ENCODE measurements around the gene TMEM35B.
"Not testable (repeated sequence)": the region's sequence is repeated elsewhere in the genome, so short reads cannot be mapped to it uniquely, and the experiment has no call there.

DNA sequence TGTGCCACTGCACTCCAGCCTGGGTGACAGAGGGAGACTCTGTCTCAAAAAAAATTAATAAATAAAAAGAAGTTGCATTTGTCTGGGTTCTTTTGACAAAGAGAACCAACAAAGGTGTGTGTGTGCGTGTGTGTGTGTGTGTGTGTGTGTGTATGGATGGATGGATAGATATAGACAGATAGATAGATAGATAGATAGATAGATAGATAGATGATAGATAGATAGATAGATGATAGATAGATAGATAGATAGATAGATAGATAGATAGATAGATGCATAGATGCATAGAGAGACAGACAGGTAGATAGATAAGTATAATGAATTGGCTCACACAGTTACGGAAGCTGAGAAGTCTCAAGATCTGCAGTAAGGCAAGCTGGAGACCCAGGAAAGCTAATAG lies 43.3 kb downstream of the TMEM35B start:
- TF ChIP-seq ETV5 (CRISPR knock-in tag; IDR thresholded peaks at IDR 0.05; ENCODE audit: low read depth); FOXM1 (IDR thresholded peaks at IDR 0.05; ENCODE audit: low read depth); FOXM1 (CRISPR knock-in tag; IDR thresholded peaks at IDR 0.05; ENCODE audit: low read depth); ZNF695 (CRISPR knock-in tag; IDR thresholded peaks at IDR 0.05); PRDM10 (IDR thresholded peaks at IDR 0.05; ENCODE audit: partially characterized antibody); TRIM24 (IDR thresholded peaks at IDR 0.05); NELFE (IDR thresholded peaks at IDR 0.05; ENCODE audit: insufficient read depth, insufficient read length); ZNF263 (CRISPR knock-in tag; IDR thresholded peaks at IDR 0.05; ENCODE audit: borderline replicate concordance); NRF1 (conservative IDR thresholded peaks at IDR 0.05 in 1 of 2, IDR thresholded peaks at IDR 0.05 in 1 of 2); PATZ1 (CRISPR knock-in tag; IDR thresholded peaks at IDR 0.05; ENCODE audit: borderline replicate concordance); NR2C2 (CRISPR knock-in tag; IDR thresholded peaks at IDR 0.05); NR2C2 (tag; IDR thresholded peaks at IDR 0.05): not testable (repeated sequence)
- TF ChIP-seq, protein P1, sequence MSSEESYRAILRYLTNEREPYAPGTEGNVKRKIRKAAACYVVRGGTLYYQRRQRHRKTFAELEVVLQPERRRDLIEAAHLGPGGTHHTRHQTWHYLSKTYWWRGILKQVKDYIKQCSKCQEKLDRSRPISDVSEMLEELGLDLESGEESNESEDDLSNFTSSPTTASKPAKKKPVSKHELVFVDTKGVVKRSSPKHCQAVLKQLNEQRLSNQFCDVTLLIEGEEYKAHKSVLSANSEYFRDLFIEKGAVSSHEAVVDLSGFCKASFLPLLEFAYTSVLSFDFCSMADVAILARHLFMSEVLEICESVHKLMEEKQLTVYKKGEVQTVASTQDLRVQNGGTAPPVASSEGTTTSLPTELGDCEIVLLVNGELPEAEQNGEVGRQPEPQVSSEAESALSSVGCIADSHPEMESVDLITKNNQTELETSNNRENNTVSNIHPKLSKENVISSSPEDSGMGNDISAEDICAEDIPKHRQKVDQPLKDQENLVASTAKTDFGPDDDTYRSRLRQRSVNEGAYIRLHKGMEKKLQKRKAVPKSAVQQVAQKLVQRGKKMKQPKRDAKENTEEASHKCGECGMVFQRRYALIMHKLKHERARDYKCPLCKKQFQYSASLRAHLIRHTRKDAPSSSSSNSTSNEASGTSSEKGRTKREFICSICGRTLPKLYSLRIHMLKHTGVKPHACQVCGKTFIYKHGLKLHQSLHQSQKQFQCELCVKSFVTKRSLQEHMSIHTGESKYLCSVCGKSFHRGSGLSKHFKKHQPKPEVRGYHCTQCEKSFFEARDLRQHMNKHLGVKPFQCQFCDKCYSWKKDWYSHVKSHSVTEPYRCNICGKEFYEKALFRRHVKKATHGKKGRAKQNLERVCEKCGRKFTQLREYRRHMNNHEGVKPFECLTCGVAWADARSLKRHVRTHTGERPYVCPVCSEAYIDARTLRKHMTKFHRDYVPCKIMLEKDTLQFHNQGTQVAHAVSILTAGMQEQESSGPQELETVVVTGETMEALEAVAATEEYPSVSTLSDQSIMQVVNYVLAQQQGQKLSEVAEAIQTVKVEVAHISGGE (CRISPR knock-in tag; IDR thresholded peaks at IDR 0.05) = not testable (repeated sequence)
- TF ChIP-seq, protein P2, sequence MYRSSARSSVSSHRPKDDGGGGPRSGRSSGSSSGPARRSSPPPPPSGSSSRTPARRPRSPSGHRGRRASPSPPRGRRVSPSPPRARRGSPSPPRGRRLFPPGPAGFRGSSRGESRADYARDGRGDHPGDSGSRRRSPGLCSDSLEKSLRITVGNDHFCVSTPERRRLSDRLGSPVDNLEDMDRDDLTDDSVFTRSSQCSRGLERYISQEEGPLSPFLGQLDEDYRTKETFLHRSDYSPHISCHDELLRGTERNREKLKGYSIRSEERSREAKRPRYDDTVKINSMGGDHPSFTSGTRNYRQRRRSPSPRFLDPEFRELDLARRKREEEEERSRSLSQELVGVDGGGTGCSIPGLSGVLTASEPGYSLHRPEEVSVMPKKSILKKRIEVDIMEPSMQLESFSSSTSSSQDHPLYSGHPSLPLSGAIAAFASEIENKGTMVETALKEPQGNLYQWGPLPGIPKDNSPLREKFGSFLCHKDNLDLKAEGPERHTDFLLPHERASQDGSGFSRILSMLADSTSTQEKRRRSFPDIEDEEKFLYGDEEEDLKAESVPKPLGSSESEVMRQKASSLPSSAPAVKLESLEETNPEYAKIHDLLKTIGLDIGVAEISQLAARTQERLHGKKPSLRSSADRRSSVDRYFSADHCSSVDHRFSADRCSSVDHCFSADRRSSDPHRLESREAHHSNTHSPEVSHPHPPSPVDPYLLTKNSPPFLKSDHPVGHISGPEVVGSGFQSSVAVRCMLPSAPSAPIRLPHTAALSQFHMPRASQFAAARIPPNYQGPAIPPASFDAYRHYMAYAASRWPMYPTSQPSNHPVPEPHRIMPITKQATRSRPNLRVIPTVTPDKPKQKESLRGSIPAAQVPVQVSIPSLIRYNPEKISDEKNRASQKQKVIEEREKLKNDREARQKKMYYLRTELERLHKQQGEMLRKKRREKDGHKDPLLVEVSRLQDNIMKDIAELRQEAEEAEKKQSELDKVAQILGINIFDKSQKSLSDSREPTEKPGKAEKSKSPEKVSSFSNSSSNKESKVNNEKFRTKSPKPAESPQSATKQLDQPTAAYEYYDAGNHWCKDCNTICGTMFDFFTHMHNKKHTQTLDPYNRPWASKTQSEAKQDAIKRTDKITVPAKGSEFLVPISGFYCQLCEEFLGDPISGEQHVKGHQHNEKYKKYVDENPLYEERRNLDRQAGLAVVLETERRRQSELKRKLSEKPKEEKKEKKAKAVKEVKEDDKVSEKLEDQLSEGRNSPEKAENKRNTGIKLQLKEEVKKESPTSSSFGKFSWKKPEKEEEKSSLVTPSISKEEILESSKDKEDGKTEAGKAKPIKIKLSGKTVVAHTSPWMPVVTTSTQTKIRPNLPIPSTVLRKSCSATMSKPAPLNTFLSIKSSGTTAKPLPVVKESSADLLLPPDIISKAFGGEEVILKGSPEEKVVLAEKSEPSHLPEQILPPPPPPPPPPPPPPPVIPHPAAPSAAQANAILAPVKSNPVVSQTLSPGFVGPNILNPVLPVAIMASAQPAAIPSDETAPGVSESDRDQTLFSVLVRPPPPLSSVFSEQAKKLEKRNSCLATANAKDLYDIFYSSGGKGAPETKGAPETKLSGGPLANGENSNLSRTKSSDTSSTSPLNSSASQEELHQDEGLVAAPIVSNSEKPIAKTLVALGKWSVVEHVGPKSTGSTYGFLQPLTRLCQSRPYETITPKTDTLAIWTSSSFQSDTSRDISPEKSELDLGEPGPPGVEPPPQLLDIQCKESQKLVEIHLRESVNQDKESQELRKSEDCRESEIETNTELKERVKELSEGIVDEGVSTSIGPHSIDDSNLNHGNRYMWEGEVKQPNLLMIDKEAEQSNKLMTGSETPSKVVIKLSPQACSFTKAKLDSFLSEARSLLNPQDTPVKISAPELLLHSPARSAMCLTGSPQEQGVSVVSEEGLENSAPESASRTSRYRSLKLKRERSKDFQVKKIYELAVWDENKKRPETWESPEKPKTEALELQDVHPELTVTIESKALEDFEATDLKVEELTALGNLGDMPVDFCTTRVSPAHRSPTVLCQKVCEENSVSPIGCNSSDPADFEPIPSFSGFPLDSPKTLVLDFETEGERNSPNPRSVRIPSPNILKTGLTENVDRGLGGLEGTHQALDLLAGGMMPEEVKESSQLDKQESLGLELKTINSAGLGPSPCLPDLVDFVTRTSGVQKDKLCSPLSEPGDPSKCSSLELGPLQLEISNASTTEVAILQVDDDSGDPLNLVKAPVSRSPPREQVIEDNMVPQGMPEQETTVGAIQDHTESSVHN (IDR thresholded peaks at IDR 0.05; ENCODE audit: borderline replicate concordance in 1 of 2, low read depth in 1 of 2) = not testable (repeated sequence)
- TF ChIP-seq, protein P3, sequence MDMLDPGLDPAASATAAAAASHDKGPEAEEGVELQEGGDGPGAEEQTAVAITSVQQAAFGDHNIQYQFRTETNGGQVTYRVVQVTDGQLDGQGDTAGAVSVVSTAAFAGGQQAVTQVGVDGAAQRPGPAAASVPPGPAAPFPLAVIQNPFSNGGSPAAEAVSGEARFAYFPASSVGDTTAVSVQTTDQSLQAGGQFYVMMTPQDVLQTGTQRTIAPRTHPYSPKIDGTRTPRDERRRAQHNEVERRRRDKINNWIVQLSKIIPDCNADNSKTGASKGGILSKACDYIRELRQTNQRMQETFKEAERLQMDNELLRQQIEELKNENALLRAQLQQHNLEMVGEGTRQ (CRISPR knock-in tag; IDR thresholded peaks at IDR 0.05) = not testable (repeated sequence)
